Activated CD4-positive, alpha-beta memory T cell treated with anti-CD3 and anti-CD28 coated beads, Interleukin-2, amount 10 ng/mL, durations not matched to agents 7 days and 5 days (primary cell): Measurements from ENCODE around the gene MADCAM1. TPM values are rescaled to one million over a fixed set of nuclear protein-coding genes. Genes with fewer than 3 reads are reported as not detected.
"Not testable (repeated sequence)": the region's sequence is repeated elsewhere in the genome, so short reads cannot be mapped to it uniquely, and the experiment has no call there.

ENCODE experiments used
- CTCF ChIA-PET: fragments of 350-600 bp; sonication (Branson Sonifier 250); formaldehyde crosslinking; loops from one replicate; lab custom pipeline; 2021; ENCODE audit warnings: antibody characterized with exemption, inconsistent platforms; lab: Charles Lee
- POLR2A ChIA-PET: fragments of 350-600 bp; sonication (Branson Sonifier 250); formaldehyde crosslinking; loops from one replicate; lab custom pipeline; 2021; ENCODE audit warnings: antibody characterized with exemption; lab: Charles Lee
- DNase-seq: peaks from one replicate; pipeline ENCODE4 v3.0.0-alpha.2; 2020
- H3K27ac Mint-ChIP-seq: one replicate; pipeline ENCODE4 v1.8.0; 2021; ENCODE audit warnings: mild to moderate bottlenecking, mixed read lengths
- H3K27me3 Mint-ChIP-seq: one replicate; pipeline ENCODE4 v1.8.0; 2021; ENCODE audit warnings: mixed read lengths
- H3K36me3 Mint-ChIP-seq: one replicate; pipeline ENCODE4 v1.8.0; 2021; ENCODE audit warnings: low read depth, mixed read lengths
- H3K4me1 Mint-ChIP-seq: one replicate; pipeline ENCODE4 v1.8.0; 2021; ENCODE audit warnings: mixed read lengths
- H3K4me3 Mint-ChIP-seq: one replicate; pipeline ENCODE4 v1.8.0; 2021; ENCODE audit warnings: mild to moderate bottlenecking, mixed read lengths
- H3K9me3 Mint-ChIP-seq: one replicate; pipeline ENCODE4 v1.8.0; 2021; ENCODE audit warnings: mixed read lengths
- total RNA-seq, 2 experiments: library from RNA; stranded (reverse); gene quantifications; one replicate each; pipeline ENCODE4 v1.2.3, GENCODE V29; 2021

MADCAM1 gene
- total RNA-seq, 2 experiments from 2014 or later, result 0.78 to 0.81 TPM

- Mint-ChIP-seq H3K27me3 (no peaks in the 10 kb centered on the region), H3K9me3 (no peaks in the 10 kb centered on the region), H3K4me1 (no peaks in the 10 kb centered on the region), H3K4me3 (no peak overlapping the region), H3K27ac (no peak overlapping the region), H3K36me3 (no peaks in the 10 kb centered on the region)
- ChIA-PET CTCF (no interaction called here), POLR2A (no interaction called here)
- DNase-seq, result no peak
Measured at GRCh38 chr19:472005-472858, 24.1 kb upstream of the MADCAM1 start.

GRCh38 chr19:474126-475078, 21.9 kb upstream of the MADCAM1 start:
- no peaks in the 10 kb centered on the region for H3K4me1 Mint-ChIP-seq
- ChIA-PET POLR2A (no interaction called here), CTCF (no interaction called here)
- DNase-seq, result no peak
- H3K27me3 Mint-ChIP-seq, result no peaks in the 10 kb centered on the region
- no peaks in the 10 kb centered on the region for H3K36me3 Mint-ChIP-seq
- H3K9me3 Mint-ChIP-seq, result no peaks in the 10 kb centered on the region
- H3K4me3 Mint-ChIP-seq, result no peak overlapping the region
- no peak overlapping the region for H3K27ac Mint-ChIP-seq

- peaks cover 6% of the 10 kb centered on the region for H3K9me3 Mint-ChIP-seq
- H3K4me3 Mint-ChIP-seq, result no peak overlapping the region
- H3K36me3 Mint-ChIP-seq, result peaks cover 7% of the 10 kb centered on the region
- no peak overlapping the region for H3K27ac Mint-ChIP-seq
- H3K4me1 Mint-ChIP-seq, result peaks cover 3% of the 10 kb centered on the region
- no peaks in the 10 kb centered on the region for H3K27me3 Mint-ChIP-seq
- no peak for DNase-seq
- CTCF ChIA-PET, result no interaction called here
- POLR2A ChIA-PET, result no interaction called here
Measured at GRCh38 chr19:475360-475759, 20.9 kb upstream of the MADCAM1 start.

- Mint-ChIP-seq H3K9me3 (peaks cover 23% of the 10 kb centered on the region), H3K27me3 (no peaks in the 10 kb centered on the region), H3K4me3 (no peak overlapping the region), H3K36me3 (peaks cover 21% of the 10 kb centered on the region), H3K4me1 (peaks cover 8% of the 10 kb centered on the region), H3K27ac (no peak overlapping the region)
- POLR2A ChIA-PET, result interaction anchor here (0.8 kb wide), 1 partner anchor 27 kb away, joined by 3 read pairs; no protein-coding TSS in a partner anchor
- CTCF ChIA-PET, result no interaction called here
- no peak for DNase-seq
Measured at GRCh38 chr19:478236-478903, 17.9 kb upstream of the MADCAM1 start.

GRCh38 chr19:478976-479375, 17.3 kb upstream of the MADCAM1 start:
- Mint-ChIP-seq H3K36me3 (peaks cover 21% of the 10 kb centered on the region), H3K27ac (no peak overlapping the region), H3K27me3 (no peaks in the 10 kb centered on the region), H3K4me3 (no peak overlapping the region), H3K4me1 (peaks cover 8% of the 10 kb centered on the region), H3K9me3 (peaks cover 25% of the 10 kb centered on the region)
- DNase-seq, result no peak
- CTCF ChIA-PET, result no interaction called here
- POLR2A ChIA-PET, result no interaction called here

GRCh38 chr19:480016-480855, 16.1 kb upstream of the MADCAM1 start:
- peak overlapping the region; percentile 49 for H3K4me3 Mint-ChIP-seq
- CTCF ChIA-PET, result no interaction called here
- peaks cover 21% of the 10 kb centered on the region for H3K36me3 Mint-ChIP-seq
- H3K9me3 Mint-ChIP-seq, result peaks cover 25% of the 10 kb centered on the region
- no peaks in the 10 kb centered on the region for H3K27me3 Mint-ChIP-seq
- H3K4me1 Mint-ChIP-seq, result peaks cover 8% of the 10 kb centered on the region
- H3K27ac Mint-ChIP-seq, result peak overlapping the region; percentile 58
- peak; percentile 36 for DNase-seq
- POLR2A ChIA-PET, result no interaction called here

GRCh38 chr19:481100-481499, 15.2 kb upstream of the MADCAM1 start:
- Mint-ChIP-seq H3K4me3 (peak overlapping the region; percentile 49), H3K9me3 (peaks cover 25% of the 10 kb centered on the region), H3K36me3 (peaks cover 21% of the 10 kb centered on the region), H3K27ac (peak overlapping the region; percentile 58)
- H3K4me1 Mint-ChIP-seq, DNase-seq, H3K27me3 Mint-ChIP-seq, POLR2A ChIA-PET, CTCF ChIA-PET: not testable (repeated sequence)

GRCh38 chr19:482186-483041, 13.9 kb upstream of the MADCAM1 start:
- H3K27ac Mint-ChIP-seq, result no peak overlapping the region
- H3K4me1 Mint-ChIP-seq, result peaks cover 8% of the 10 kb centered on the region
- POLR2A ChIA-PET, result no interaction called here
- H3K4me3 Mint-ChIP-seq, result no peak overlapping the region
- H3K27me3 Mint-ChIP-seq, result peaks cover 4% of the 10 kb centered on the region
- CTCF ChIA-PET, result no interaction called here
- peaks cover 25% of the 10 kb centered on the region for H3K9me3 Mint-ChIP-seq
- H3K36me3 Mint-ChIP-seq, result peaks cover 21% of the 10 kb centered on the region
- DNase-seq, result no peak

- Mint-ChIP-seq H3K36me3 (peaks cover 23% of the 10 kb centered on the region), H3K27me3 (peaks cover 4% of the 10 kb centered on the region), H3K4me3 (no peak overlapping the region), H3K9me3 (peaks cover 25% of the 10 kb centered on the region), H3K27ac (no peak overlapping the region), H3K4me1 (peaks cover 13% of the 10 kb centered on the region)
- POLR2A ChIA-PET, result no interaction called here
- DNase-seq, result no peak
- CTCF ChIA-PET, result no interaction called here
Measured at GRCh38 chr19:483332-484072, 12.8 kb upstream of the MADCAM1 start.

GRCh38 chr19:484494-484893, 11.8 kb upstream of the MADCAM1 start:
- ChIA-PET POLR2A (no interaction called here), CTCF (no interaction called here)
- H3K36me3 Mint-ChIP-seq, result peaks cover 25% of the 10 kb centered on the region
- H3K27me3 Mint-ChIP-seq, result peaks cover 4% of the 10 kb centered on the region
- H3K4me3 Mint-ChIP-seq, result no peak overlapping the region
- peaks cover 15% of the 10 kb centered on the region for H3K4me1 Mint-ChIP-seq
- H3K27ac Mint-ChIP-seq, result no peak overlapping the region
- no peak for DNase-seq
- H3K9me3 Mint-ChIP-seq, result peaks cover 25% of the 10 kb centered on the region

- ChIA-PET POLR2A (no interaction called here), CTCF (no interaction called here)
- H3K27ac Mint-ChIP-seq, result no peak overlapping the region
- peaks cover 21% of the 10 kb centered on the region for H3K36me3 Mint-ChIP-seq
- peaks cover 19% of the 10 kb centered on the region for H3K4me1 Mint-ChIP-seq
- no peak overlapping the region for H3K4me3 Mint-ChIP-seq
- DNase-seq, result no peak
- H3K27me3 Mint-ChIP-seq, result peaks cover 4% of the 10 kb centered on the region
- H3K9me3 Mint-ChIP-seq, result peaks cover 22% of the 10 kb centered on the region
Measured at GRCh38 chr19:485077-485476, 11.2 kb upstream of the MADCAM1 start.
